Limb (tissue), 2 donors: ENCODE data around the gene KIF6.
"Not testable (repeated sequence)": the region's sequence is repeated elsewhere in the genome, so short reads cannot be mapped to it uniquely, and the experiment has no call there.

Source experiments
- DNase-seq, 2 donors: peaks; one replicate each; pipeline ENCODE4 v3.0.0-alpha.2; 2016; ENCODE audit errors: extremely low spot score in 2 of 2

Gene KIF6

DNA sequence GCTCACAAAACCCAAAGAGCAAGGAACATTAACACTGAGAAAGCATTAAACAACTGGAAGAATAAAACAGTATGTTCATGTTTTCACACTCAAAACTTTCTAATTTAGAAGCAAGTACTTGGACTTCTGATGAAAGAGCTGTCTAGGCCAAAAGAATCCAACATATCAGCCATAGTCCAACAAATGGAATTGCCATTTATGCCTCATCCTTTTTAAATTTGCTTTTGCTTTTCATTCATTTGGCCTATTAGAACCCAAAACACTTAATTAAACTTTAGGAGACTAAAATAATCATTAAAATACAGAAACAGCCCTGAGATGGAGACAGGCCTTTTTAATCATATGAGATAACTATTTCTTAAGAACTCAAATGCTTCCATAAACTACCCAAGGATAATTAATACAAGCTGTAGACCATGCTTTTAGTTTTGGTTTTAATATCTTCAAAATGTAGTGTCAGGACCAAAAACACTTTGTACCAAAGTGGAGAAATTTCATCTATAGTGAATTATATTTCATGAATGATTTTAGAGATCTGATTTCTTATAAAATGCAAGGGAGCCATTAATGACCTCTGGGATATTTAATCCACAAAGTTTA, 166.5 kb downstream of the KIF6 start:
- DNase-seq = no peak

DNA sequence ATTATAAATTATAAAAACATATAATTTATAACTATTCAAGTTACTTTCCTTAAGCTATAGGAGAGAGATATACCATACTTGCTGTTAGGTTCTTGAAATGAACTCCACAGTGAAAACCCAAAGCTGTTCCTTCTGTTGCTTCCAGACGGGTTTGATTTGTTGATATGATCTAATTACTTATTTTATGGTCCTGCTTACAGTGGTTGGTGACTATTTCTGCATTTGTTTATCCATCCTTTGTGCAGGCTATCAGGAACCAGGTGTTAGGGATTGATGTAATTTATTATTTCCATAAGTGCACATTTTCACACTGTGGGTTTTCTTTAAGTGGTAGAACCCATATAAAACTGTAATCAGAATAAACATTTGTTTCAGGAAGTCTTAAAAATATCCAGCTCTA, 167.1 kb downstream of the KIF6 start:
- no peak for DNase-seq

GRCh38 chr6:39555136-39555535, 170.1 kb downstream of the KIF6 start:
- no peak for DNase-seq

- DNase-seq = no peak
Measured at GRCh38 chr6:39553860-39554802, 171.1 kb downstream of the KIF6 start.

DNA sequence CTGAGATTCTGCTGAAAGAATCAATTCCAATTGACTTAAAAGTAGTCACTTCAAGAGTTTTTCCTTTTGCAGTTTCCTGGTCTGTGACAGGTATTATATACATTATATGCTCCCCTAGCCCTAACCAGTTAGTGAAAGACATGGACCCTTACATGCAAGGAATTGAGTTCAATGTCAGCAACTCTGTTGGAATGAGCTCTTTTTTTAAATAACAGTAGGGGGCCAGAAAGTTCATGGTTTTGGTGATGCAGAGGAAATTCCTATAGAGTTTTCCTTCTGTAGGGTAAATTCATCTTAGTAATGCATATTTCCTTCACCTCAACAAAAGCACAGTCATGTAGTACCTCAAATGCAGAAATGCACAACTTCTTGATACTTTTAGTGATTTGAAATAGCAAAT, 172.2 kb downstream of the KIF6 start:
- DNase-seq = no peak

DNA sequence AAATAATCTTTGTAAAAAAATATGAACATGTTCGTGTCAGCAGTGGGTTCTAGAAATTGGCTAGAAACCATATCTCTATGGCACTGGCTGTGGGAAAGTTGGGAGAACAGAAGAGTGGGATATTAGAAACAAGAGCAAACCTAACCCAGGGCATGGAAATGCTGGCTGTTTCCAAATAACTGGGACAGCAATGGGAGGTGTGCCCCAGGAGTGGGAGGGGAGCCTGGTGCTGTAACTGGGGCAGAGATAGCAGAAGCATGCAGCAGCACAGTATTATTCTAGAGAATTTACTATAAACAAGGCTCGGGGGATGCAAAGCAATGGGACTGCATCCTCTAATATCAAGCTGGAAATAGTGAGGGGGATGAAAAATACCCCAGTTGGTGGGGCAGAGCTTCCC, 175.0 kb downstream of the KIF6 start:
- no peak for DNase-seq

DNA sequence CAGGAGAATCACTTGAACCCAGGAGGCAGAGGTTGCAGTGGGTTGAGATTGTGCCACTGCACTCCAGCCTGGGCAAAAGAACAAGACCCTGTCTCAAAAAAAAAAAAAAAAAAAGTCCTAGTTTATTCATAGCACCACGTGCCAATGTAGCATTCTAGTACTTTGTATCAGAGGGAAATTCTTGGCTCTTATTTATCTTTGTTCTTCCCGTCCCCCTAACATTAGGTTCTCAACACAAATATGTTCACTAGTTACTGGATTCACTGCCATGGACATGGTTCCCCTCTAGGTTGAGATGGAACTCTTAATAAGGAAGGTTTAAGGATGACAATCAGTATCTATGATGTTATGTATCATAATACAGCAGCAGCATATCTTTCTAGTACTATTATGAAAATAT, 178.5 kb downstream of the KIF6 start:
- no peak for DNase-seq

DNA sequence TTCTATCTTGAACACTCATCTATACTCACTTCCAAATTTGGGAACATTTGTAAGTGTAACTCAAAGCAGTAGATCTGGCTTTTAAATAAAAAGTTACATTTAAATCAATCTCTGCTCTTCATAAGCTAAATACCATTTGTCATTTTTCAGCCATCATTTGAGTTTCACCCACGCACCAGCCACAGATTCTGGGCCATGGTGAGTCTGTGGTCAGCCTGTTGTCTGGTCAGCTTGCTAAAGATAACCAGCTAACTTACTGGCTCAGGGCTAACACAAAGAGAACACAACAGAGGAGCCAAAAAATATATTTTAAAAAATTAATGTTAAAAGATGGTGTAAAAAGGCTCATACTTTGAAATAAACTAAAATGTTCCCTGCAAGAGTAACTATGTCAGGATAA, 181.3 kb downstream of the KIF6 start:
- DNase-seq = no peak

GRCh38 chr6:39543095-39543494, 182.1 kb downstream of the KIF6 start:
- DNase-seq = peak in 1 of 2 donors; percentile 32

- no peak for DNase-seq
Measured at GRCh38 chr6:39540454-39540853, 184.8 kb downstream of the KIF6 start.

GRCh38 chr6:39530201-39530759, 194.9 kb downstream of the KIF6 start:
- DNase-seq = no peak

GRCh38 chr6:39527792-39528564, 197.2 kb downstream of the KIF6 start:
- DNase-seq = no peak

DNA sequence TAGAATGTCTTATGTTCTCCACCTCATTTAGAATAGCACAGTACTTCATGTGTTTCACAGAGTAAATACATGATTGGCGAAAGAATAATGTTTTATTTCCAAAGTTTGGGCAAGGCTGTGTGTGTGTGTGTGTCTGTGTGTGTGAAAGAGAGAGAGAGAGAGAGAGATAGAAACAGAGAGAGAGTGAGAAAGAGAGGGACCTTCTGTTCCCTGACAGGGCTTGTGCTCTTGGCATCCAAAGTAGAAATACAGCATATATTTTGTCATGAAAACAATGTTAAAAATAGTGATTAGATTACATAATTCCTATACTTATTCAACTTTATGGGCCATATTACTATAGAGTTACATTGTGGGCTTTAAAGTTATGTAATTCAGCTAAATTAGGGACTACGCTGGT, 201.2 kb downstream of the KIF6 start:
- DNase-seq = no peak

- no peak for DNase-seq
Measured at GRCh38 chr6:39521958-39522357, 203.2 kb downstream of the KIF6 start.

DNA sequence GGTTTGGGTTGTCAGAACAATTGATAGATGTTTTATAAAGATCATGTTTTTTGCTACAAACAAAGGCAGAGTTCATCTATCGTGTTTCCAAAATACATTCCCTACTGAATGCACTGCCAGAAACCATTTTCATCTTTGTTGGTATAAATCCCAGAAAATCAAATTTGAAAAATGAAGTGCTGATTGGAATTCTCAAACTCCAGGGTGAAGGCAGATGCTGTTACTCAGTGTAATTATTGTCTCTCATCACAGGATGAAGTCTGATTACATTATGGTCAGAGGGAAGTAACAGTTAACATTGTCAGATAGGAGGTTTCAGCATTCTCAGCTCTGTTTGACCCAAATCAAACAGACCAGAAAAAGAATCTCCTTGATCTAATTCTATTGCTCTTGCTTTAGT, 204.3 kb downstream of the KIF6 start:
- DNase-seq = no peak

- DNase-seq = no peak
Measured at GRCh38 chr6:39520411-39520810, 204.8 kb downstream of the KIF6 start.

DNA sequence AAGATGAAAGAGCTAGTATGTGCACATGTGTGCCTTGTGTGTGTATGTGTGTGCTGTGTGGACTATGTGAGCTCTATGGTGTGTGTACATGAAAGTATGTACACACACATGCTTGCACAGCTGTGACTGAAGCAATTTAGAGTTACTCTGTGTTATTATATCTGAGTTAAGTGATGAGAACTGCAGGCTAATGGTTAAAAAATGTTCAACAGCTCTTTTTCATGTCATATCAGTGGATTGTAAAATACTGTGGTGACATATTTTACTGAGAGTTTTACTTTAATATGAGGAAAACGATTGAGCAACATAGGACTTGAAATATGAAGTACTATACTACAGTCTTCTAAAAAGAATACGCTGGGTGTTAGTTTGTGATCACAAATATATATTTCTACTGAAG, 207.0 kb downstream of the KIF6 start:
- DNase-seq = no peak

GRCh38 chr6:39517756-39518155, 207.5 kb downstream of the KIF6 start:
- no peak for DNase-seq

- no peak for DNase-seq
Measured at GRCh38 chr6:39516471-39516870, 208.7 kb downstream of the KIF6 start.

- DNase-seq = no peak
Measured at GRCh38 chr6:39515471-39515870, 209.7 kb downstream of the KIF6 start.

GRCh38 chr6:39515006-39515405, 210.2 kb downstream of the KIF6 start:
- no peak for DNase-seq

GRCh38 chr6:39509831-39510230, 215.4 kb downstream of the KIF6 start:
- DNase-seq = not testable (repeated sequence)
